H1 (cell line): ENCODE measurements around the gene DEK. TPM values are rescaled to one million over a fixed set of nuclear protein-coding genes. Genes with fewer than 3 reads are reported as not detected.

Source experiments
- CTCF ChIA-PET: fragments of 300-600 bp; sonication (Branson Sonifier 250); formaldehyde crosslinking; loops from one replicate; lab custom pipeline; 2021; ENCODE audit not compliant: partially characterized antibody; lab: Charles Lee
- POLR2A ChIA-PET: fragments of 300-600 bp; sonication (Branson Sonifier 250); formaldehyde crosslinking; loops from one replicate; lab custom pipeline; 2021; ENCODE audit warnings: inconsistent platforms; ENCODE audit not compliant: partially characterized antibody; lab: Charles Lee
- DNase-seq, 2 experiments: peaks; one replicate each; pipeline versions ENCODE4 v3.0.0 to v3.0.0-alpha.2; 2010 to 2022; ENCODE audit warnings: low spot score in 2 of 2, low read depth in 1 of 2, mixed read lengths in 1 of 2
- FAIRE-seq: peaks from 2 replicates; lab custom pipeline; 2011; peaks lifted over from hg19 to GRCh38; lab: Jason Lieb, UNC
- H2AFZ ChIP-seq: 2 replicates; pipeline ENCODE4 v1.8.1; 2012; ENCODE audit warnings: low read length, inconsistent platforms
- H2AK5ac ChIP-seq: 2 replicates; pipeline ENCODE4 v1.6.1; 2013; ENCODE audit warnings: low read depth, low read length
- H2BK120ac ChIP-seq: replicated peaks from 2 replicates; pipeline ENCODE3; 2013; ENCODE audit warnings: low read depth, low read length, inconsistent platforms
- H2BK12ac ChIP-seq: 2 replicates; pipeline ENCODE4 v1.6.1; 2013; ENCODE audit warnings: low read depth, low read length
- H2BK15ac ChIP-seq: 2 replicates; pipeline ENCODE4 v1.6.1; 2013; ENCODE audit warnings: low read length
- H2BK20ac ChIP-seq: 2 replicates; pipeline ENCODE4 v1.6.1; 2013; ENCODE audit warnings: low read length
- H2BK5ac ChIP-seq: 2 replicates; pipeline ENCODE4 v1.6.1; 2013; ENCODE audit warnings: low read depth, low read length
- H3K14ac ChIP-seq: 2 replicates; pipeline ENCODE4 v1.6.1; 2013; ENCODE audit warnings: inconsistent platforms; ENCODE audit not compliant: insufficient read length
- H3K18ac ChIP-seq: 2 replicates; pipeline ENCODE4 v1.6.1; 2013; ENCODE audit warnings: low read length; ENCODE audit errors: extremely low read depth
- H3K23ac ChIP-seq: 2 replicates; pipeline ENCODE4 v1.6.1; 2013; ENCODE audit warnings: inconsistent platforms; ENCODE audit not compliant: insufficient read length
- H3K23me2 ChIP-seq: 2 replicates; pipeline ENCODE4 v1.6.1; 2013; ENCODE audit warnings: low read depth, low read length
- H3K27ac ChIP-seq: 2 replicates; pipeline ENCODE4 v1.6.1; 2011; ENCODE audit warnings: low read depth, low read length, inconsistent platforms
- H3K27me3 ChIP-seq, 4 experiments: replicated peaks in 1 of 4; 1 replicate in 1 of 4; 2 replicates in 3 of 4; pipeline versions ENCODE4 v1.6.1 to v1.8.1; 2011 to 2013; ENCODE audit warnings: low read length in 3 of 4, mild to moderate bottlenecking in 3 of 4, inconsistent platforms in 2 of 4, mixed read lengths in 2 of 4, moderate library complexity in 1 of 4; ENCODE audit not compliant: control insufficient read depth in 3 of 4, insufficient read depth in 3 of 4; ENCODE audit errors: extremely low read depth in 1 of 4
- H3K36me3 ChIP-seq, 4 experiments: 2 replicates each; pipeline versions ENCODE4 v1.6.1 to v1.8.1; 2011 to 2013; ENCODE audit warnings: mild to moderate bottlenecking in 4 of 4, low read length in 3 of 4, moderate library complexity in 2 of 4, control low read depth in 1 of 4, inconsistent platforms in 1 of 4; ENCODE audit not compliant: insufficient read depth in 4 of 4, control insufficient read depth in 2 of 4
- H3K4ac ChIP-seq: replicated peaks from 2 replicates; pipeline ENCODE3; 2013; ENCODE audit warnings: low read length, low read depth, mixed read lengths, inconsistent platforms; ENCODE audit not compliant: insufficient read length
- H3K4me1 ChIP-seq, 4 experiments: replicated peaks in 1 of 4; 1 replicate in 1 of 4; 2 replicates in 3 of 4; pipeline versions ENCODE4 v1.6.1 to v1.8.1; 2011 to 2013; ENCODE audit warnings: low read length in 3 of 4, inconsistent platforms in 2 of 4, mixed read lengths in 1 of 4; ENCODE audit not compliant: insufficient read depth in 4 of 4, control insufficient read depth in 3 of 4
- H3K4me2 ChIP-seq, 2 experiments: 2 replicates each; pipeline versions ENCODE4 v1.6.1 to v1.8.1; 2011 to 2013; ENCODE audit warnings: low read depth in 2 of 2, low read length in 2 of 2, control low read depth in 1 of 2, inconsistent platforms in 1 of 2, mild to moderate bottlenecking in 1 of 2; ENCODE audit not compliant: insufficient read depth in 1 of 2
- H3K4me3 ChIP-seq, 4 experiments: fragments of 200-600, 300-600 bp in 1 of 4; sonication (generic), shearing (Covaris generic), sonication (Bioruptor Twin) in 1 of 4; 2 replicates each; pipeline versions ENCODE4 v1.5.1 to v1.8.1; 2011 to 2016; ENCODE audit warnings: low read length in 4 of 4, low read depth in 3 of 4, control low read depth in 2 of 4, inconsistent platforms in 2 of 4, mild to moderate bottlenecking in 2 of 4, mixed read lengths in 1 of 4, moderate library complexity in 1 of 4; ENCODE audit not compliant: insufficient read depth in 2 of 4; ENCODE audit errors: extremely low read depth in 1 of 4
- H3K56ac ChIP-seq: replicated peaks from 2 replicates; pipeline ENCODE3; 2013; ENCODE audit warnings: low read depth, mild to moderate bottlenecking, mixed read lengths, low read length, inconsistent platforms; ENCODE audit not compliant: insufficient read length
- H3K79me1 ChIP-seq: 2 replicates; pipeline ENCODE4 v1.6.1; 2013; ENCODE audit warnings: low read depth, low read length, control low read depth
- H3K79me2 ChIP-seq, 2 experiments: 2 replicates each; pipeline versions ENCODE4 v1.6.1 to v1.8.1; 2012 to 2013; ENCODE audit warnings: low read length in 2 of 2, mild to moderate bottlenecking in 2 of 2, inconsistent platforms in 1 of 2; ENCODE audit not compliant: insufficient read depth in 2 of 2, control insufficient read depth in 1 of 2
- H3K9ac ChIP-seq, 4 experiments: replicated peaks in 1 of 4; 1 replicate in 1 of 4; 2 replicates in 3 of 4; pipeline versions ENCODE4 v1.6.1 to v1.8.1; 2011 to 2013; ENCODE audit warnings: low read depth in 3 of 4, low read length in 3 of 4, control low read depth in 2 of 4, mild to moderate bottlenecking in 2 of 4, moderate library complexity in 2 of 4, inconsistent platforms in 1 of 4; ENCODE audit errors: extremely low read depth in 1 of 4
- H3K9me3 ChIP-seq, 2 experiments: 2 replicates each; pipeline versions ENCODE4 v1.6.1 to v1.8.1; 2012 to 2013; ENCODE audit warnings: mild to moderate bottlenecking in 2 of 2, moderate library complexity in 2 of 2, control low read depth in 1 of 2, inconsistent platforms in 1 of 2, low read depth in 1 of 2, low read length in 1 of 2, mixed read lengths in 1 of 2; ENCODE audit not compliant: insufficient read depth in 2 of 2
- H4K20me1 ChIP-seq, 2 experiments: replicated peaks in 1 of 2; 2 replicates each; pipeline versions ENCODE3 to v1.8.1; 2011 to 2013; ENCODE audit warnings: inconsistent platforms in 2 of 2, low read length in 2 of 2, mild to moderate bottlenecking in 1 of 2; ENCODE audit not compliant: insufficient read depth in 2 of 2, control insufficient read depth in 1 of 2
- H4K5ac ChIP-seq: 2 replicates; pipeline ENCODE4 v1.6.1; 2013; ENCODE audit warnings: low read length, low read depth, mixed read lengths, inconsistent platforms; ENCODE audit not compliant: insufficient read length
- H4K8ac ChIP-seq: 2 replicates; pipeline ENCODE4 v1.8.0; 2013; ENCODE audit warnings: mild to moderate bottlenecking, moderate library complexity, low read length, inconsistent platforms; ENCODE audit not compliant: insufficient read depth; ENCODE audit errors: extremely low read depth
- H4K91ac ChIP-seq: replicated peaks from 2 replicates; pipeline ENCODE3; 2013; ENCODE audit warnings: low read length, mixed read lengths, inconsistent platforms; ENCODE audit not compliant: insufficient read length
- POLR2A ChIP-seq, 2 experiments: IDR thresholded peaks; 1 replicate in 1 of 2; 2 replicates in 1 of 2; pipeline ENCODE4 v1.6.1; 2011; ENCODE audit warnings: low read depth in 2 of 2, low read length in 2 of 2, mild to moderate bottlenecking in 2 of 2; ENCODE audit errors: control extremely low read depth in 1 of 2
- POLR2AphosphoS5 ChIP-seq: IDR thresholded peaks from 2 replicates; pipeline ENCODE4 v1.6.1; 2011; ENCODE audit warnings: low read depth, low read length
- WGBS, 2 experiments: shearing (Covaris generic) in 1 of 2; methylation state at CpG; one replicate each; pipeline versions ENCODE4 v1.1.6 to v1.1.7; 2013 to 2015; ENCODE audit warnings: low lambda C conversion rate in 2 of 2, mixed read lengths in 2 of 2, inconsistent platforms in 1 of 2, low coverage in 1 of 2, missing lambda C conversion rate in 1 of 2; ENCODE audit not compliant: insufficient replicate concordance in 2 of 2, insufficient coverage in 1 of 2, insufficient read length in 1 of 2; ENCODE audit errors: extremely low coverage in 1 of 2, missing lambda C conversion rate in 1 of 2; 5-methylcytosine and 5-hydroxymethylcytosine counted together
- polyA plus RNA-seq, 7 experiments: library from polyadenylated mRNA; depleted of rRNA in 3 of 7; stranded (reverse) in 5 of 7; unstranded in 2 of 7; fragments of >200 nt in 5 of 7; fragments of 200-250 nt in 2 of 7; gene quantifications; 1 replicate in 5 of 7; 2 replicates in 1 of 7; 4 replicates in 1 of 7; pipeline versions ENCODE4 v1.2.1 to v1.2.3, GENCODE V29; 2011 to 2013; ENCODE audit warnings: missing spikeins in 2 of 7, mixed read lengths in 2 of 7
- total RNA-seq: library from RNA; stranded (reverse); fragmentation: NEBNext Ultra II Directional; extraction: Animal tissue kit (Norgen Biotek cat#: 25700); gene quantifications from 2 replicates; pipeline ENCODE4 v1.2.1, GENCODE V29; 2021
- TF ChIP-seq, protein P1 (sequence below): IDR thresholded peaks from 2 replicates; pipeline ENCODE4 v1.6.1; 2012; ENCODE audit warnings: inconsistent platforms

DEK gene
- total and polyA plus RNA-seq, 2 of the 8 experiments (the other 6 are each of a cell fraction or from before 2014, with no cell fraction given) = 40.0 to 228 TPM

DNA sequence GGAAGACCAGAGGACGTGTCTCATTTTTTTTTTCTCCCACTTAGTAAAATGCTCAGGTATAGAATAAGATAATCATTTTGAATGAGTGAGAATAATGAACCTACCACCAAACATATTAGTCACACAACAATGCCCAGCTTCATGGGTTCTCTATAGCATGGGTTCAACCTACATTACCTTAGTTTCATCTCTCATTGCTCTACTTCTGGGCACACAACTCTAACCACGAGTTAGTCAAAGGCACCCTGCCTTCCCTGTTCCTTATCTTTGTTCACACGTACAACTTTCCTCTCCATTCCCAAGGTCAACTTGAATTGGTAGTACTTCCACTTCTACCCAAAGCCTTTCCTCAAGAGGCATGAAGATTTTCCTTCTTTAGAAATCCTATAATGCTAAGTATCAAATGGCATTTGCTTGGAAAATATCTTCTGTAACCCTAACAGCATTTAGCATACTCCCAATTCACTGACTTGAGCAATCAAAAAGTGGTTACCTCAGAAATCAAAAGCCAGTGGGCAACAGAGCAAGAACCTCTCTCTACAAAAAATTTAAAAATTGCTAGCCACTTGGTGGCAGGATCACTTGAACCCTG, 20.9 kb downstream of the DEK start:
- no peak overlapping the region for H3K23ac ChIP-seq
- ChIA-PET POLR2A (no interaction called here), CTCF (no interaction called here)
- H3K9me3 ChIP-seq = no peaks in the 10 kb centered on the region
- FAIRE-seq = no peak
- H2AK5ac ChIP-seq = no peak overlapping the region
- peaks cover 7 to 90% (median 39%) of the 10 kb centered on the region in 4 experiments for H3K36me3 ChIP-seq
- no peaks in the 10 kb centered on the region for H3K4me1 ChIP-seq
- peaks cover 5% of the 10 kb centered on the region; the same call in 1 of the 2 replicates for H3K79me1 ChIP-seq
- TF ChIP-seq POLR2A (IDR thresholded peaks at IDR 0.05; ENCODE audit: control extremely low read depth in 1 of 2, low read depth in 2 of 2, low read length in 2 of 2) = 0 out of 3 replicates have a peak, but pooled peaks of 1 of the 2 experiments have one; percentile 5
- peak; percentile 48; the same call in 1 of the 2 replicates for TF ChIP-seq POLR2AphosphoS5
- TF ChIP-seq, protein P1, sequence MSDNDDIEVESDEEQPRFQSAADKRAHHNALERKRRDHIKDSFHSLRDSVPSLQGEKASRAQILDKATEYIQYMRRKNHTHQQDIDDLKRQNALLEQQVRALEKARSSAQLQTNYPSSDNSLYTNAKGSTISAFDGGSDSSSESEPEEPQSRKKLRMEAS = no peak
- H2BK120ac ChIP-seq = no peak overlapping the region
- no peak overlapping the region for H3K9ac ChIP-seq
- no peak overlapping the region for H3K4me3 ChIP-seq
- no peak overlapping the region for H3K4me2 ChIP-seq
- H3K27ac ChIP-seq = no peak overlapping the region
- no peak overlapping the region for H2BK20ac ChIP-seq
- no peak overlapping the region for H2BK15ac ChIP-seq
- H2BK12ac ChIP-seq = no peak overlapping the region
- no peak overlapping the region for H4K8ac ChIP-seq
- H3K56ac ChIP-seq = no peak overlapping the region
- H3K14ac ChIP-seq = no peak overlapping the region
- peaks cover 0 to 1% (median 0%) of the 10 kb centered on the region in 4 experiments; a peak in 1 of 7 replicates for H3K27me3 ChIP-seq
- DNase-seq = no peak
- WGBS, 2 experiments = 89% methylated on average over 3 of the region's 3 CpGs; no CpG with 5 or more reads in 1 of the 2 experiments
- H4K91ac ChIP-seq = no peak overlapping the region
- H3K79me2 ChIP-seq = peaks cover 0 to 91% of the 10 kb centered on the region in 2 experiments; a peak in 2 of 4 replicates
- H3K23me2 ChIP-seq = no peaks in the 10 kb centered on the region
- no peak overlapping the region for H3K18ac ChIP-seq
- H2BK5ac ChIP-seq = no peak overlapping the region
- no peak overlapping the region for H4K5ac ChIP-seq
- H2AFZ ChIP-seq = no peak overlapping the region
- peaks cover 2 to 3% of the 10 kb centered on the region in 2 experiments for H4K20me1 ChIP-seq
- H3K4ac ChIP-seq = no peak overlapping the region
